B cell (primary cell): ENCODE measurements around the gene SLC1A2. TPM values are rescaled to one million over a fixed set of nuclear protein-coding genes. Genes with fewer than 3 reads are reported as not detected.

Experiments used
- ATAC-seq: fragments of 200-7000 bp; cut with Tn5 transposase; one replicate; pipeline ENCODE4 v1.10.0; 2021; ENCODE audit warnings: low read depth, mild to moderate bottlenecking, moderate number of reproducible peaks, moderate library complexity
- CTCF ChIA-PET: fragments of 350-600 bp; sonication (Branson Sonifier 250); formaldehyde crosslinking; loops from one replicate; lab custom pipeline; 2021; ENCODE audit warnings: antibody characterized with exemption, inconsistent platforms; lab: Charles Lee
- POLR2A ChIA-PET: fragments of 350-600 bp; sonication (Branson Sonifier 250); formaldehyde crosslinking; loops from one replicate; lab custom pipeline; 2021; ENCODE audit warnings: antibody characterized with exemption; lab: Charles Lee
- DNase-seq: peaks from one replicate; pipeline ENCODE4 v3.0.0; 2013
- H2AFZ ChIP-seq: 2 replicates; pipeline ENCODE4 v1.6.1; 2012; ENCODE audit warnings: mild to moderate bottlenecking, low read depth, low read length; ENCODE audit not compliant: insufficient read depth, poor library complexity, severe bottlenecking
- H3K27ac ChIP-seq, 2 donors: 1 replicate in 1 of 2; 2 replicates in 1 of 2; pipeline ENCODE4 v1.5.1; 2012 to 2013; ENCODE audit warnings: low read length in 2 of 2, mild to moderate bottlenecking in 2 of 2, moderate library complexity in 1 of 2
- H3K27me3 ChIP-seq, 4 experiments: fragments of 200-600 bp in 1 of 4; sonication (generic) in 1 of 4; replicated peaks in 1 of 4; 1 replicate in 2 of 4; 2 replicates in 2 of 4; pipeline versions ENCODE4 v1.6.1 to v1.7.0; 2013 to 2016; ENCODE audit warnings: low read length in 3 of 4, mild to moderate bottlenecking in 2 of 4, mixed read lengths in 1 of 4, moderate library complexity in 1 of 4; ENCODE audit not compliant: insufficient read depth in 4 of 4, control insufficient read depth in 3 of 4; ENCODE audit errors: control extremely low read depth in 1 of 4
- H3K36me3 ChIP-seq, 2 experiments: replicated peaks in 1 of 2; 1 replicate in 1 of 2; 2 replicates in 1 of 2; pipeline versions ENCODE4 v1.6.1 to v1.7.1; 2013; ENCODE audit warnings: low read length in 1 of 2; ENCODE audit not compliant: insufficient read depth in 2 of 2, control insufficient read depth in 1 of 2; ENCODE audit errors: control extremely low read depth in 1 of 2, extremely low read depth in 1 of 2
- H3K4me1 ChIP-seq, 2 donors: fragments of 200-600 bp in 1 of 2; sonication (generic) in 1 of 2; 1 replicate in 1 of 2; 2 replicates in 1 of 2; pipeline versions ENCODE4 v1.5.1 to v1.6.1; 2013 to 2017; ENCODE audit warnings: low read length in 2 of 2; ENCODE audit not compliant: control insufficient read depth in 2 of 2, insufficient read depth in 2 of 2
- H3K4me2 ChIP-seq: replicated peaks from 2 replicates; pipeline ENCODE3; 2012; ENCODE audit warnings: mild to moderate bottlenecking, low read depth, low read length; ENCODE audit not compliant: poor library complexity, severe bottlenecking
- H3K4me3 ChIP-seq, 5 experiments: fragments of 200-600 bp in 1 of 5; sonication (generic) in 1 of 5; 1 replicate in 3 of 5; 2 replicates in 2 of 5; pipeline versions ENCODE4 v1.5.1 to v1.7.0; 2011 to 2016; ENCODE audit warnings: low read length in 4 of 5, mild to moderate bottlenecking in 4 of 5, low read depth in 2 of 5, control low read depth in 1 of 5, moderate library complexity in 1 of 5; ENCODE audit not compliant: insufficient read depth in 1 of 5; ENCODE audit errors: control extremely low read depth in 1 of 5, extremely low read depth in 1 of 5
- H3K79me2 ChIP-seq: fragments of 200-600 bp; sonication (generic); one replicate; pipeline ENCODE4 v1.6.0; 2016; ENCODE audit warnings: low read length; ENCODE audit not compliant: control insufficient read depth, insufficient read depth
- H3K9ac ChIP-seq: fragments of 200-600 bp; sonication (generic); 2 replicates; pipeline ENCODE4 v1.6.1; 2017; ENCODE audit warnings: mild to moderate bottlenecking, low read length, moderate library complexity
- H3K9me3 ChIP-seq, 3 donors: one replicate each; pipeline versions ENCODE4 v1.6.1 to v1.7.1; 2013; ENCODE audit warnings: low read length in 2 of 3; ENCODE audit not compliant: control insufficient read depth in 2 of 3, insufficient read depth in 1 of 3; ENCODE audit errors: control extremely low read depth in 1 of 3
- H4K20me1 ChIP-seq: 2 replicates; pipeline ENCODE4 v1.6.0; 2012; ENCODE audit warnings: mild to moderate bottlenecking, low read length; ENCODE audit not compliant: insufficient read depth, control insufficient read depth, poor library complexity, severe bottlenecking
- H3K27ac Mint-ChIP-seq: one replicate; pipeline ENCODE4 v1.8.0; 2021; ENCODE audit warnings: mixed read lengths
- H3K27me3 Mint-ChIP-seq: one replicate; pipeline ENCODE4 v1.8.0; 2021; ENCODE audit warnings: mixed read lengths
- H3K4me1 Mint-ChIP-seq: one replicate; pipeline ENCODE4 v1.8.0; 2021; ENCODE audit warnings: mixed read lengths
- H3K4me3 Mint-ChIP-seq: one replicate; pipeline ENCODE4 v1.8.0; 2021; ENCODE audit warnings: mixed read lengths
- H3K9me3 Mint-ChIP-seq: one replicate; pipeline ENCODE4 v1.8.0; 2022; ENCODE audit warnings: mixed read lengths; ENCODE audit not compliant: insufficient read depth
- EZH2 ChIP-seq: IDR thresholded peaks from 2 replicates; pipeline ENCODE4 v1.6.1; 2012; ENCODE audit warnings: borderline replicate concordance, low read depth, mild to moderate bottlenecking, moderate library complexity, low read length; ENCODE audit not compliant: insufficient read depth, poor library complexity, severe bottlenecking
- WGBS: methylation state at CpG from one replicate; pipeline ENCODE4 v1.1.5; 2013; ENCODE audit warnings: missing lambda C conversion rate; ENCODE audit not compliant: insufficient coverage; 5-methylcytosine and 5-hydroxymethylcytosine counted together
- intact Hi-C: fragments of 100-400 bp; cut with micrococcal nuclease; formaldehyde crosslinking; loops from one replicate; pipeline ENCODE4 v1.10.0; 2022
- polyA plus RNA-seq: library from polyadenylated mRNA; depleted of rRNA; stranded (reverse); fragments of >200 nt; gene quantifications from 2 replicates; pipeline ENCODE4 v1.2.3, GENCODE V29; 2012
- total RNA-seq, 2 donors: library from RNA; stranded (reverse); fragments of 120-200 nt in 1 of 2; gene quantifications; 1 replicate in 1 of 2; 2 replicates in 1 of 2; pipeline versions ENCODE4 v1.2.3 to v1.2.4, GENCODE V29; 2013 to 2022
- TF ChIP-seq, protein P1 (sequence below): fragments of 200-600 bp; IDR thresholded peaks from one replicate; pipeline ENCODE4 v1.8.0; 2022; ENCODE audit warnings: antibody characterized with exemption, mild to moderate bottlenecking

SLC1A2 gene
- total and polyA plus RNA-seq, 2 donors (not counting 1 experiment from before 2014, with no cell fraction given): not detected

DNA sequence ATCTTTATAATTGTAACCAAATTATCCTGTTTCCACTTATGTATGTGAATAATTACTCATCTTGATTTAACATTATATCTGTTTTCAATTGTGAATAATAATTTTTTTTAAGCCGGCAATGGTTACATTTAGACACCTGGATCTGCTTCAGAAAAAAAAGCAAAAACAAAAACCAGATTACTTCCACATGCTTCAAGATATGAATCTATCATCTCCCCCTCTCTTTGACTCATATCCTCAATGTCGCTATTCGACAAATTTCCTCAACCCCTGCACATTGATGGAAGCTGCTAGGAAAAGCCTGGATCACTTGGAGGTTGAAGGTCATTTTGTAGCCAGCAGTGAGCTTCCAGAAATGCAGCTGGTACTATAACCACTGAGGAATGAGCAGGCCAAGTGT is 42.7 kb downstream of the SLC1A2 start:
- intact Hi-C loops: no loop called here
- H3K9ac ChIP-seq: no peak overlapping the region
- ChIA-PET CTCF (no interaction called here), POLR2A (interaction anchor here (0.5 kb wide), 1 partner anchor 440 kb away, joined by 5 read pairs; no protein-coding TSS in a partner anchor)
- Mint-ChIP-seq H3K27me3 (no peaks in the 10 kb centered on the region), H3K4me1 (no peaks in the 10 kb centered on the region), H3K27ac (no peak overlapping the region), H3K4me3 (no peak overlapping the region), H3K9me3 (no peaks in the 10 kb centered on the region)
- H4K20me1 ChIP-seq: no peaks in the 10 kb centered on the region
- H2AFZ ChIP-seq: no peak overlapping the region
- no peaks in the 10 kb centered on the region for H3K9me3 ChIP-seq
- no peak overlapping the region for H3K4me2 ChIP-seq
- no peaks in the 10 kb centered on the region for H3K36me3 ChIP-seq
- H3K27me3 ChIP-seq: no peaks in the 10 kb centered on the region
- WGBS: no CpG with 5 or more reads among the region's 3 CpGs
- no peak for TF ChIP-seq EZH2
- TF ChIP-seq, protein P1, sequence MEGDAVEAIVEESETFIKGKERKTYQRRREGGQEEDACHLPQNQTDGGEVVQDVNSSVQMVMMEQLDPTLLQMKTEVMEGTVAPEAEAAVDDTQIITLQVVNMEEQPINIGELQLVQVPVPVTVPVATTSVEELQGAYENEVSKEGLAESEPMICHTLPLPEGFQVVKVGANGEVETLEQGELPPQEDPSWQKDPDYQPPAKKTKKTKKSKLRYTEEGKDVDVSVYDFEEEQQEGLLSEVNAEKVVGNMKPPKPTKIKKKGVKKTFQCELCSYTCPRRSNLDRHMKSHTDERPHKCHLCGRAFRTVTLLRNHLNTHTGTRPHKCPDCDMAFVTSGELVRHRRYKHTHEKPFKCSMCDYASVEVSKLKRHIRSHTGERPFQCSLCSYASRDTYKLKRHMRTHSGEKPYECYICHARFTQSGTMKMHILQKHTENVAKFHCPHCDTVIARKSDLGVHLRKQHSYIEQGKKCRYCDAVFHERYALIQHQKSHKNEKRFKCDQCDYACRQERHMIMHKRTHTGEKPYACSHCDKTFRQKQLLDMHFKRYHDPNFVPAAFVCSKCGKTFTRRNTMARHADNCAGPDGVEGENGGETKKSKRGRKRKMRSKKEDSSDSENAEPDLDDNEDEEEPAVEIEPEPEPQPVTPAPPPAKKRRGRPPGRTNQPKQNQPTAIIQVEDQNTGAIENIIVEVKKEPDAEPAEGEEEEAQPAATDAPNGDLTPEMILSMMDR: no peak
- ATAC-seq (no peak), DNase-seq (no peak)
- no peak overlapping the region for H3K27ac ChIP-seq
- no peak overlapping the region for H3K4me3 ChIP-seq
- H3K4me1 ChIP-seq: no peaks in the 10 kb centered on the region
- H3K79me2 ChIP-seq: no peaks in the 10 kb centered on the region

DNA sequence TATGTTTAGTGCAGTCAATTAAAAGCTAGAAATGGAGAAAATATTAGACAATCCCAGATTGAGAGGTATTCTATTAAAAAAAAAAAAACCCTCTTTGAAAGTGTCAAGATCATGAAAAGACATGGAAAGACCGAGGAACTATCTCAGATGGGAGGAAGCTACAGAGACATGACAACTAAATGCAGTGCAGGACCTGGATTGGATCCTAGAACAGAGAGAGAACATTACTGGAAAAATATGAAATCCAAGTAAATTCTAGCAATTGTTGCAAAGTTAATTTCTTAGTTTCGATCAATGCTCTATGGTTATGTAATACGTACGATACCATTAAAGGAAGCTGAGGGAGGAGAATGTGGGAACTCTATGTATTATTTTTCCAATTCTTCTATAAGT is 43.2 kb downstream of the SLC1A2 start:
- no peaks in the 10 kb centered on the region for H3K4me1 Mint-ChIP-seq
- intact Hi-C loops: no loop called here
- Histone ChIP-seq H3K27ac (no peak overlapping the region), H3K27me3 (no peaks in the 10 kb centered on the region), H2AFZ (no peak overlapping the region), H3K4me1 (no peaks in the 10 kb centered on the region), H3K9ac (no peak overlapping the region), H3K79me2 (no peaks in the 10 kb centered on the region), H3K4me2 (no peak overlapping the region), H3K9me3 (no peaks in the 10 kb centered on the region), H3K4me3 (no peak overlapping the region), H4K20me1 (no peaks in the 10 kb centered on the region), H3K36me3 (no peaks in the 10 kb centered on the region)
- WGBS: no CpG with 5 or more reads among the region's 4 CpGs
- H3K9me3 Mint-ChIP-seq: no peaks in the 10 kb centered on the region
- no peak for ATAC-seq
- ChIA-PET POLR2A (interaction anchor here (0.5 kb wide), 1 partner anchor 440 kb away, joined by 5 read pairs; no protein-coding TSS in a partner anchor), CTCF (interaction anchor here (0.9 kb wide), 1 partner anchor 12 kb away, joined by 3 read pairs; no protein-coding TSS in a partner anchor)
- no peak for TF ChIP-seq EZH2
- TF ChIP-seq, protein P1: no peak
- H3K27me3 Mint-ChIP-seq: peaks cover 2% of the 10 kb centered on the region
- DNase-seq: no peak
- no peak overlapping the region for H3K27ac Mint-ChIP-seq
- H3K4me3 Mint-ChIP-seq: no peak overlapping the region
